Stomach smooth muscle (tissue), 2 donors: Measurements from ENCODE around the gene DUS4L.

ENCODE experiments used
- H3K27ac ChIP-seq: one replicate; pipeline ENCODE4 v1.7.0; 2013; ENCODE audit warnings: mild to moderate bottlenecking, low read length, inconsistent platforms
- H3K27me3 ChIP-seq, 2 donors: one replicate each; pipeline ENCODE4 v1.7.0; 2013; ENCODE audit warnings: low read length in 2 of 2; ENCODE audit not compliant: insufficient read depth in 2 of 2, control insufficient read depth in 1 of 2
- H3K36me3 ChIP-seq, 2 donors: one replicate each; pipeline ENCODE4 v1.7.0; 2013; ENCODE audit warnings: low read length in 2 of 2; ENCODE audit not compliant: control insufficient read depth in 2 of 2, insufficient read depth in 2 of 2
- H3K4me1 ChIP-seq: one replicate; pipeline ENCODE4 v1.7.0; 2013; ENCODE audit warnings: low read length; ENCODE audit not compliant: control insufficient read depth, insufficient read depth
- H3K4me3 ChIP-seq, 2 donors: one replicate each; pipeline ENCODE4 v1.7.0; 2013; ENCODE audit warnings: low read length in 2 of 2
- H3K9ac ChIP-seq, 2 donors: one replicate each; pipeline ENCODE4 v1.7.0; 2013; ENCODE audit warnings: low read length in 2 of 2, mild to moderate bottlenecking in 1 of 2
- H3K9me3 ChIP-seq, 2 donors: one replicate each; pipeline ENCODE4 v1.7.0; 2013; ENCODE audit warnings: low read length in 2 of 2; ENCODE audit not compliant: control insufficient read depth in 2 of 2
- donor health status: healthy.
- donor health status: Pancreatic carcinoma.

Gene DUS4L

GRCh38 chr7:107615910-107616680 is 52.3 kb downstream of the DUS4L start:
- no peaks in the 10 kb centered on the region for H3K4me1 ChIP-seq
- no peak overlapping the region for H3K27ac ChIP-seq
- no peak overlapping the region for H3K9ac ChIP-seq
- no peak overlapping the region for H3K4me3 ChIP-seq
- H3K27me3 ChIP-seq: no peaks in the 10 kb centered on the region
- H3K9me3 ChIP-seq: no peaks in the 10 kb centered on the region
- peaks cover 13 to 28% of the 10 kb centered on the region in 2 donors for H3K36me3 ChIP-seq

- H3K36me3 ChIP-seq: peaks cover 0 to 8% of the 10 kb centered on the region in 2 donors
Measured at GRCh38 chr7:107622429-107622828, 58.7 kb downstream of the DUS4L start.

GRCh38 chr7:107622894-107623293 is 59.1 kb downstream of the DUS4L start:
- Histone ChIP-seq H3K36me3 (peaks cover 0 to 8% of the 10 kb centered on the region in 2 donors), H3K27ac (no peak overlapping the region)

More at GRCh38 chr7:107622429-107622828, 58.7 kb downstream of the DUS4L start:
- Histone ChIP-seq H3K4me3 (no peak overlapping the region), H3K9me3 (no peaks in the 10 kb centered on the region), H3K4me1 (no peaks in the 10 kb centered on the region), H3K9ac (no peak overlapping the region), H3K27me3 (no peaks in the 10 kb centered on the region), H3K27ac (no peak overlapping the region)

GRCh38 chr7:107627002-107627401 is 63.2 kb downstream of the DUS4L start:
- Histone ChIP-seq H3K9ac (no peak overlapping the region), H3K4me1 (no peaks in the 10 kb centered on the region), H3K9me3 (no peaks in the 10 kb centered on the region), H3K27me3 (no peaks in the 10 kb centered on the region), H3K4me3 (no peak overlapping the region), H3K36me3 (no peaks in the 10 kb centered on the region), H3K27ac (no peak overlapping the region)

More at GRCh38 chr7:107622894-107623293, 59.1 kb downstream of the DUS4L start:
- H3K27me3 ChIP-seq: no peaks in the 10 kb centered on the region
- H3K9me3 ChIP-seq: no peaks in the 10 kb centered on the region
- H3K4me3 ChIP-seq: no peak overlapping the region
- H3K9ac ChIP-seq: no peak overlapping the region
- H3K4me1 ChIP-seq: no peaks in the 10 kb centered on the region
